NCI-H526 treated with DMSO at 0.1 percent for 48 hours (cell line): Measurements from ENCODE around the gene SGCB.

Experiments
- DNase-seq: peaks from one replicate; lab custom pipeline; 2025; lab: John Stamatoyannopoulos, UW

The SGCB gene

DNA sequence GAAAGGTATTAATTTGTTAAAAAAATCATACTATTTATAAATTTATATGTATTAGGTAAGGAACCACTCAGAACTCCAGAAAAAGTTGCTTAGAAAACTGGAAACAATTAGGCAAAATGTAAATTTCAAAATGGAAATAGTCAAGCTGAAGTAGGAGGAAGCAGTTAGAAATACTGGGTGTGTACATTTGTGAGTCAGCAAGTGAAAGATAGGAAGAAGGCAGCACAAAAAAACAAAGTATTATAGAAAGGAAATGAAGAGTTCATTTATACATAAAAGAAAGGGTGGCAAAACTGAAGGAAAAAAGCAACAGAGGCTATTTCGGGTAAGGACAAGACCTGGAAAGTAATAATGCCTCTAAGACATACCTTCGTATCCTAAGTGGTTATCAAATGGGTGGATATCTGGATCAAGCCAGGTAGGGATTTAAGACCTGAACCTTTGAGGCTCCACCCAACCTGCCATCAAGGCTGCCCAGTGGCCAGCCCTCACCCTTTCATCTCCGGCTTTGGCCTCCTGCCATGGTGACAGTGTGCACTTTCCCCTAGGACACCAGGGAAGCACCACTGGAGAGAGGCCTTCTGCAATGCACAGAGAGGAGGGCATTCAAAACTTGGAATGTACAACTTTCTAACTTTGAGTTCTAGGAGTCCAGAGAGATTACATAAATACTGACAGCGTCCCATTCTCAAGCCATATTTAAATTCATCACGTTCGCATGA, 18.0 kb downstream of the SGCB start, which contains the start of gene LRRC66:
LRRC66 (minus strand) TSS at position 428 of the 722 bp plus-strand sequence. CDS start 2,750 bp downstream, outside the sequence.
- DNase-seq = no peak

DNA sequence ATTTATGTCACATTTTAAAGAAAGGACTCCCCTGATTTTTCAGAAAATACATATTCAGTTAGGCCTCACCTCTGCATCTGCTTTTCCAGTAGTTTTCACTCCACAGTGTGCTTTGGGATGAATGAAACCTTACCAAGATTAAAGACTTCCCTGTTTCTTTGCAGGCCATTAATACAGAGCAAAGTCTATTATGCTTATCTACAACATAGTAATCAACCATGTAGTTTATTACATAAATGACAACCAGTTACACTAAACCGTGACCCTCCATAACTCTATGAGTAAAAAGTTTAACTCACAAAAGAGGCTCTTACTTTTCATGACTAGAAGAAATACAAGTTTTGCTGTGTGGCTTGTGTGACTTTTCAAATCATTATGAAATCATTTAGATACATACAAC, 20.3 kb downstream of the SGCB start:
- DNase-seq = no peak

DNA sequence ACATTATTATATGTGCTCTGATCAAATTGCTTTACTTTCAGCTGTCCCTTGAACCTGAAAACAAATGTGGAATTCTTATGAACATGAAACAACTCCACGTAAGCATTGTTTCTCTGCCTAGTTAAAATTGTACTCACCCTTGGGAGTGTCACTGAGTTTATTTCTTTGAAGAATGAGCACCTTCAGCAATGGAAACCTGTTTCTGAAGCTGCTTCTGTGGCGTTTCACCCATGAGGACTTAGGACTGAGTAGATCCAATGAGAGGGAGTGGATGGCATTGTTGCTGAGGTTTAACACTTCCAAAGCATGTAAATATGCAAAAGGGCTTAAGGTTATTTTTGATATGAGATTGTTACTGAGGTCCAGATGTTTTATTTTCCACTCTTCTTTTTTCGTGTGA, 21.1 kb downstream of the SGCB start:
- no peak for DNase-seq

GRCh38 chr4:52015366-52015765, 22.7 kb downstream of the SGCB start:
- no peak for DNase-seq

DNA sequence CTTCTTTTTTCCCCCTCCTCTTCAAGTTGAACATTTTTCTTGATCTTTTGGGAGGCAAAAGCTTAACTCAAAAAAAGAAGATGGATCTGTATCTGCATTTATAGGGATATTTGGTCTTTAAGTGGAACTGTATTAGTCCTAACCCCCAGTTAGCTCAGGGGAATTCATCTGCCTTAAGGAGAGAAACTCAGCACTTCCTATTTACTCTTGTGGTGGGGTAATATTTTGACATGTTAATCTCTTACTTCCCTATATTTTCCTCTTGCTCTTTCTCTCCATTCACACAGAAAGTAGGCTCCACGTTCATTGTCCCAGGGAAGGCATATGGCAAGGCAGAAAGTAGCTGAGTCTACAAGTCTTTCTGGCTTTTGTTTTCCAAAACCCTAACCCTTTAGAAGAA, 23.2 kb downstream of the SGCB start:
- no peak for DNase-seq

GRCh38 chr4:52012651-52013050, 25.4 kb downstream of the SGCB start:
- no peak for DNase-seq

GRCh38 chr4:52010986-52011385, 27.1 kb downstream of the SGCB start:
- DNase-seq = no peak

- DNase-seq = no peak
These were observed 31.2 kb downstream of the SGCB start for GRCh38 chr4:52006887-52007286.

GRCh38 chr4:52005604-52006273, 32.4 kb downstream of the SGCB start:
- no peak for DNase-seq

DNA sequence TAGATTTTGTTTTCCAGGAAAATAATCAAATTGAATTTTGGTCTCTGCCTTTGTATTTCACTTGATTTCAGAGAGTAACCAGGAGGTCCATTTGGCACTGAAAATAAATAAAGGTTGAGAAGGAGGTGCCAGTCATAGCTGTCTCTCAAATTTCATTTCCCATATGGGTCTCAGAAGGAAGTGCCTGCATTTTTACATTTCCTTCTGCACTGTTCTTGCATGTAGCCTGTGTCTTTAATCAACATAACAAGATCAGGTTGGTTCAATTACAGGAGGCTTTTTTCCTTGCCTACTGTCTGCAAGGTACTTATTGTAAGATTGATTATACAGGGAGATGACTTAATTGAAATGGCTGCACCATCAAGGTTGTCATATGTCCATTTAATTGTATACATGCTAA, 33.7 kb downstream of the SGCB start:
- DNase-seq = no peak

GRCh38 chr4:52001616-52002015, 36.5 kb downstream of the SGCB start:
- no peak for DNase-seq

DNA sequence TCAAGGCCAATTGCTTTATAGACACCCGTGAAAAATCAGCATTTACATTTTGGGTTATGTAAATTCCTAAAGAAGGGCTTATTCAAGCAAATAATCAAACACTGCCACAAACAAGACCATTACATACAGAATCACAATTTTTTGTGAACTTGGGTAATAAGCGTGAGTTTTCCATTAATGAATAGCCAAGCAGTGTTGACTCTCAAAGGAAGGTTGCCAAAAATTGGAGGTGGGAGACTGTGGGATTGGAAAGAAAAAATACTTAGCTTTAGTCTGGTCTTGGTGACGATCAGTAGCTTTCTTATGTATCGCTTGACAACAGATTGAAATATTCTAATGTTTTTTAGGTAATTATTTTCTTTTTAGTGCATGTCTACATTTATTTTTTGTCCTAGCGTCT, 38.8 kb downstream of the SGCB start:
- DNase-seq = no peak

- no peak for DNase-seq
These were observed 39.3 kb downstream of the SGCB start for GRCh38 chr4:51998837-51999236.

DNA sequence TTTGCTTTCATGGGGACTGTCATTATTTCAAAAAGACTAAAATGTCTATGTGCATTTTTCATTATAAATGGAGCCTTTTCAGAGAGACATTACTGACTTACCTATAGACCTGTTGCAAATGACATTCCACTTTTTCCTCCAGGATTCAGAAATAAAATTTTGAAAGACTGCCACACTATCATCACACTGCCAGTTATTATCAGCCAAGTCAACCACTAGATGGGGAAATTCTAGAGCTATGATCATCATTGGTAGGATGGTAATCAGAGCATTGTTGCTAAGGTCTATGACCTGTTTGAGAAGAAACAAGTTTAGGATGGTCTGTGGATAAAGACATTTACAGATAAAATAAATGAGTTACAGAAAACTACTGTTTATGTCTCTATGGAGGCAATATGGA, 40.5 kb downstream of the SGCB start:
- no peak for DNase-seq

- no peak for DNase-seq
These were observed 42.4 kb downstream of the SGCB start for GRCh38 chr4:51995647-51996220.
